Nephron (organoid): ENCODE results near the gene LHX1.
A peak's percentile ranks its signal among the peaks of the same experiment; 100 is the strongest.

Experiments
- H3K27ac Mint-ChIP-seq, 3 experiments: 2 replicates each; pipeline ENCODE4 v1.8.0; 2020; ENCODE audit warnings: mixed read lengths in 3 of 3, mild to moderate bottlenecking in 2 of 3, moderate library complexity in 1 of 3
- H3K27me3 Mint-ChIP-seq: 2 replicates; pipeline ENCODE4 v1.8.0; 2021; ENCODE audit warnings: low read depth, mild to moderate bottlenecking, moderate library complexity, mixed read lengths
- H3K36me3 Mint-ChIP-seq: 2 replicates; pipeline ENCODE4 v1.8.0; 2020; ENCODE audit warnings: low read depth, mixed read lengths
- H3K4me1 Mint-ChIP-seq: 2 replicates; pipeline ENCODE4 v1.8.0; 2020; ENCODE audit warnings: mixed read lengths
- H3K4me3 Mint-ChIP-seq, 3 experiments: 2 replicates each; pipeline ENCODE4 v1.8.0; 2020; ENCODE audit warnings: mild to moderate bottlenecking in 3 of 3, mixed read lengths in 3 of 3, moderate library complexity in 2 of 3
- H3K9me3 Mint-ChIP-seq: 2 replicates; pipeline ENCODE4 v1.8.0; 2020; ENCODE audit warnings: mixed read lengths
- CTCF ChIP-seq, 3 experiments: fragments of 200-600 bp; sonication (generic); IDR thresholded peaks; one replicate each; pipeline ENCODE4 v1.5.0; 2021; ENCODE audit warnings: antibody characterized with exemption in 3 of 3; ENCODE audit not compliant: unreplicated experiment in 3 of 3

LHX1 gene

DNA sequence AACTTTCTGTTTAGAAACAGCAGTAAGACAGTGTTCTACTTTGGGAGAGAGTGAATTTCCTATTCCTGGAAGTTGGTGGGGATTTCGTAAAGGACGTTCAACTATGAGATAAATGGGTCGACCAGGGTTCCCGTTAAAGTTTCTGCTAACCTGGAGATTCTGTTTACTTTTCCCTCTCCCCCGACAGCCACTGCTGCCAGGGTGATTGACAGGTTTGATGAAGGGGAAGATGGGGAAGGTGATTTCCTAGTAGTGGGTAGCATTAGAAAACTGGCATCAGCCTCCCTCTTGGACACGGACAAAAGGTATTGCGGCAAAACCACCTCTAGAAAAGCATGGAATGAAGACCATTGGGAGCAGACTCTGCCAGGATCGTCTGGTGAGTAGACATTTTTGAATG, 12.8 kb downstream of the LHX1 start:
- Mint-ChIP-seq H3K27me3 (peaks cover 38% of the 10 kb centered on the region), H3K9me3 (no peaks in the 10 kb centered on the region), H3K4me3 (peak overlapping the region; percentile 92 to 95 (median 95)), H3K27ac (peak overlapping the region; percentile 58 to 90 (median 85)), H3K36me3 (peaks cover 48% of the 10 kb centered on the region), H3K4me1 (peaks cover 25% of the 10 kb centered on the region)
- TF ChIP-seq CTCF (IDR thresholded peaks at IDR 0.05; ENCODE audit: unreplicated experiment in 3 of 3): no peak

DNA sequence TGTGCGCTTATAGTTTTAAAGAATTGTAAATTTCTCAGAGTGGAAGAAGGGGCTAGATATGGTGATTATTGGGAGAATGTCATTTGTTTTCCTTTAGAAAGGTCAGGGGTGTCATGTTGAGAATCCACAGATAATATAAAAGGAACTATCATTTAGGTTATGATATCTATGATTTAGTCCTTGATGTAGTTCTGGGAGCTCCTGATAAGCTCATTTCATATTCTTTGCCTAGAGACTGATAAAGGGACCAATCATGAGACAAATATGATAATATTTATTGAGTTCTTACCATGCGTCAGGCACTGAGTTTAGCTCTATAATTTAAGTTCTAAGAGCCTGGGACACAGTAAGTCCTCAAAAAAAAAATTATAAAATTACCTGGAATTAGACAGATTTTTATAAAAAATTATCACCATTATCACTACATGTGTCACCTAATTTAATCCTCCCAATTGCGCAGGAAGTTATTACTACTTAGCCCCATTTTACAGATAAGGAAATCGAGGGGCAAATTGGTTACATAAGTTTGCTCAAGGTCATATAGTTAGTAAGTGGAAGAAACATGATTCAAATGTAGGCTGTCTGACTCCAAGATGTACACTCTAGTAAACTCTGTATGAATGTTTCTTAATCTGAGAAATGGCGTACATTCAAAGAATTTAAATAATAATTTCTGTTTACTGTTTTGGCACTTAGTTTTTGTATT, 14.0 kb downstream of the LHX1 start:
- no peak for TF ChIP-seq CTCF (IDR thresholded peaks at IDR 0.05; ENCODE audit: unreplicated experiment in 3 of 3)
- Mint-ChIP-seq H3K27ac (no peak overlapping the region), H3K4me3 (peak overlapping the region; percentile 13 to 92 (median 48)), H3K27me3 (peaks cover 26% of the 10 kb centered on the region), H3K4me1 (peaks cover 25% of the 10 kb centered on the region), H3K9me3 (no peaks in the 10 kb centered on the region), H3K36me3 (peaks cover 59% of the 10 kb centered on the region)

- Mint-ChIP-seq H3K27ac (peak overlapping the region in 1 of 3 experiments; percentile 56), H3K27me3 (no peaks in the 10 kb centered on the region), H3K4me1 (peaks cover 23% of the 10 kb centered on the region), H3K4me3 (no peak overlapping the region), H3K36me3 (peaks cover 34% of the 10 kb centered on the region), H3K9me3 (no peaks in the 10 kb centered on the region)
- no peak for TF ChIP-seq CTCF (IDR thresholded peaks at IDR 0.05; ENCODE audit: unreplicated experiment in 3 of 3)
Observed at GRCh38 chr17:36971508-36971907, 34.2 kb downstream of the LHX1 start.

- Mint-ChIP-seq H3K27ac (peak overlapping the region in 2 of 3 experiments; percentile 3 to 56), H3K4me3 (no peak overlapping the region), H3K4me1 (peaks cover 23% of the 10 kb centered on the region), H3K9me3 (no peaks in the 10 kb centered on the region), H3K27me3 (no peaks in the 10 kb centered on the region), H3K36me3 (peaks cover 30% of the 10 kb centered on the region)
- TF ChIP-seq CTCF (IDR thresholded peaks at IDR 0.05; ENCODE audit: unreplicated experiment in 3 of 3): no peak
Observed at GRCh38 chr17:36972186-36972700, 35.0 kb downstream of the LHX1 start.

DNA sequence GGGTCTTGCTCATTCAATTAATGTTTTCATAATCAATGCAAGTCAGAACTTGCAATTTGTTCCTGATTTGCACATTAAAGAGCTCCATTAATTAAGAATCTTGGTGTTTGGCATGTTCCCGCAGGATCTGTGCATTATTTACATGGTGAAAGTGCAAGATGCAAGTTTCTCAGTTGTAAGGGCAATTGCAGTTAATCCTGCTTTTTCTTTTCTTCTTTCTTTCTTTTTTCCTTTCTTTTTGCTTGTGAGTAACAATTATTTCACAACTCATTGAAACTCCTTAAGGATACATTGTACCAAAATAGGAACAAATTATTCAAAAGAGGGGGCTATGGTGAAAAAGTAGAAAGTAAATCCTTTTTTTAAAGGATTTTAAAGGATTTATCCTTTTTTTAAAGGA, 35.6 kb downstream of the LHX1 start:
- H3K9me3 Mint-ChIP-seq: no peaks in the 10 kb centered on the region
- H3K27ac Mint-ChIP-seq: peak overlapping the region in 1 of 3 experiments; percentile 56
- H3K36me3 Mint-ChIP-seq: peaks cover 23% of the 10 kb centered on the region
- H3K4me1 Mint-ChIP-seq: peaks cover 23% of the 10 kb centered on the region
- no peak for TF ChIP-seq CTCF (IDR thresholded peaks at IDR 0.05; ENCODE audit: unreplicated experiment in 3 of 3)
- no peak overlapping the region for H3K4me3 Mint-ChIP-seq
- no peaks in the 10 kb centered on the region for H3K27me3 Mint-ChIP-seq
